HCT116 (cell line): ENCODE data around the gene DDN. TPM values are rescaled to one million over a fixed set of nuclear protein-coding genes. Genes with fewer than 3 reads are reported as not detected.

Experiments used
- ATAC-seq: fragments of 200-7000 bp; cut with Tn5 transposase; 2 replicates; pipeline ENCODE4 v1.9.1; 2020; ENCODE audit warnings: mild to moderate bottlenecking, moderate library complexity
- BruUV-seq: library from RNA; stranded (reverse); fragments of 400-500 nt; replicated peaks from 2 replicates; lab custom pipeline; 2021; lab: Mats Ljungman, UMichigan
- CTCF ChIA-PET: fragments of 300-600 bp; sonication (Branson Sonifier 250); formaldehyde crosslinking; loops from one replicate; lab custom pipeline; 2021; ENCODE audit warnings: antibody characterized with exemption; lab: Charles Lee
- POLR2A ChIA-PET: fragments of 300-600, 350-600 bp; sonication (Branson Sonifier 250); formaldehyde crosslinking; loops from one replicate; lab custom pipeline; 2021; ENCODE audit warnings: antibody characterized with exemption; lab: Charles Lee
- RAD21 ChIA-PET, 2 experiments: fragments of 300-600 bp; sonication (Branson Sonifier 250); formaldehyde crosslinking; loops; one replicate each; lab custom pipeline; 2023; ENCODE audit warnings: low total read pairs in 2 of 2; ENCODE audit not compliant: uncharacterized antibody in 2 of 2, unreplicated experiment in 2 of 2, low non-redundant PET in 1 of 2; lab: Charles Lee
- DNase-seq: peaks from one replicate; pipeline ENCODE4 v3.0.0-alpha.2; 2010; ENCODE audit warnings: low read depth, low spot score
- H2AFZ ChIP-seq: fragments of 200-600 bp; shearing (Covaris generic), sonication (generic); 2 replicates; pipeline ENCODE4 v1.6.1; 2017; ENCODE audit warnings: low read depth, mixed run types, mixed read lengths, antibody characterized with exemption, low read length; ENCODE audit not compliant: poor library complexity, severe bottlenecking
- H3K27ac ChIP-seq: 2 replicates; pipeline ENCODE4 v1.5.1; 2012; ENCODE audit warnings: low read depth, low read length
- H3K27me3 ChIP-seq: fragments of 200-600 bp; sonication (generic); 2 replicates; pipeline ENCODE4 v1.6.1; 2016; ENCODE audit warnings: mixed run types, low read length, mixed read lengths; ENCODE audit not compliant: insufficient read depth
- H3K36me3 ChIP-seq, 2 experiments: fragments of 200-500 bp in 1 of 2; fragments of 200-600 bp in 1 of 2; sonication (Bioruptor generic) in 1 of 2; sonication (generic) in 1 of 2; 2 replicates each; pipeline versions ENCODE4 v1.5.1 to v1.6.1; 2014 to 2016; ENCODE audit warnings: low read length in 2 of 2, inconsistent platforms in 1 of 2, mixed read lengths in 1 of 2, mixed run types in 1 of 2; ENCODE audit not compliant: insufficient read depth in 2 of 2, control insufficient read depth in 1 of 2
- H3K4me1 ChIP-seq, 2 experiments: fragments of 200-600 bp in 1 of 2; sonication (generic) in 1 of 2; 2 replicates each; pipeline versions ENCODE4 v1.5.1 to v1.6.1; 2012 to 2017; ENCODE audit warnings: low read length in 2 of 2, inconsistent platforms in 1 of 2, mild to moderate bottlenecking in 1 of 2, mixed read lengths in 1 of 2, mixed run types in 1 of 2, moderate library complexity in 1 of 2; ENCODE audit not compliant: insufficient read depth in 2 of 2, control insufficient read depth in 1 of 2
- H3K4me2 ChIP-seq: fragments of 200-600 bp; sonication (generic); 2 replicates; pipeline ENCODE4 v1.6.1; 2017; ENCODE audit warnings: mixed run types, low read length, mixed read lengths
- H3K4me3 ChIP-seq, 2 experiments: fragments of 200-600 bp in 1 of 2; sonication (generic) in 1 of 2; replicated peaks in 1 of 2; 2 replicates each; pipeline ENCODE4 v1.5.1; 2011 to 2016; ENCODE audit warnings: low read length in 2 of 2, control low read depth in 1 of 2, low read depth in 1 of 2, mild to moderate bottlenecking in 1 of 2, mixed read lengths in 1 of 2, mixed run types in 1 of 2
- H3K79me2 ChIP-seq: fragments of 200-600 bp; sonication (generic); 2 replicates; pipeline ENCODE4 v1.6.1; 2017; ENCODE audit warnings: mild to moderate bottlenecking, mixed run types, low read length, moderate library complexity, mixed read lengths; ENCODE audit not compliant: insufficient read depth
- H3K9ac ChIP-seq: fragments of 200-600 bp; sonication (generic); 2 replicates; pipeline ENCODE4 v1.6.1; 2016; ENCODE audit warnings: low read length, mixed read lengths
- H3K9me2 ChIP-seq: fragments of 200-600 bp; sonication (generic), shearing (Covaris generic); 2 replicates; pipeline ENCODE4 v1.6.1; 2017; ENCODE audit warnings: mixed run types, mild to moderate bottlenecking, moderate library complexity; ENCODE audit not compliant: insufficient read depth
- H3K9me3 ChIP-seq, 2 experiments: fragments of 200-500 bp in 1 of 2; fragments of 200-600 bp in 1 of 2; sonication (Bioruptor generic) in 1 of 2; sonication (generic) in 1 of 2; 2 replicates each; pipeline ENCODE4 v1.6.1; 2014 to 2017; ENCODE audit warnings: low read length in 2 of 2, mixed read lengths in 2 of 2, inconsistent platforms in 1 of 2, low read depth in 1 of 2, mild to moderate bottlenecking in 1 of 2, mixed run types in 1 of 2, moderate library complexity in 1 of 2; ENCODE audit not compliant: control insufficient read depth in 1 of 2, insufficient read depth in 1 of 2
- H4K20me1 ChIP-seq: fragments of 200-600 bp; sonication (generic), shearing (Covaris generic); 2 replicates; pipeline ENCODE4 v1.6.1; 2017; ENCODE audit warnings: mixed run types, mild to moderate bottlenecking, moderate library complexity; ENCODE audit not compliant: insufficient read depth
- CBX3 ChIP-seq: IDR thresholded peaks from 2 replicates; pipeline ENCODE4 v1.6.1; 2012; ENCODE audit warnings: low read depth
- ELF1 ChIP-seq: IDR thresholded peaks from 2 replicates; pipeline ENCODE4 v1.6.1; 2012; ENCODE audit warnings: low read depth, borderline replicate concordance
- EZH2 ChIP-seq: fragments of 200-600 bp; sonication (generic); IDR thresholded peaks from 2 replicates; pipeline ENCODE4 v1.6.1; 2017; ENCODE audit warnings: antibody characterized with exemption, mixed run types
- JUND ChIP-seq: IDR thresholded peaks from 2 replicates; pipeline ENCODE4 v1.6.1; 2012
- POLR2A ChIP-seq: IDR thresholded peaks from 2 replicates; pipeline ENCODE4 v1.7.0; 2011; ENCODE audit warnings: borderline replicate concordance; ENCODE audit not compliant: insufficient read depth, insufficient read length; ENCODE audit errors: extremely low read depth
- SRF ChIP-seq: IDR thresholded peaks from 2 replicates; pipeline ENCODE4 v1.6.1; 2012; ENCODE audit warnings: low read depth
- YY1 ChIP-seq: IDR thresholded peaks from 2 replicates; pipeline ENCODE4 v1.6.1; 2011; ENCODE audit warnings: low read length, low read depth, moderate library complexity, mild to moderate bottlenecking; ENCODE audit not compliant: insufficient replicate concordance; ENCODE audit errors: extremely low read depth
- ZFX ChIP-seq: fragments of 450-650 bp; IDR thresholded peaks from 2 replicates; pipeline ENCODE4 v1.6.1; 2017
- intact Hi-C: fragments of 100-400 bp; cut with micrococcal nuclease; formaldehyde crosslinking; loops from 2 replicates; pipeline ENCODE4 v1.10.0; 2022
- total RNA-seq: library from RNA; stranded (reverse); gene quantifications from one replicate; pipeline ENCODE4 v1.2.1, GENCODE V29; 2021; ENCODE audit not compliant: unreplicated experiment
- TF ChIP-seq, protein P1 (sequence below): IDR thresholded peaks from 2 replicates; pipeline ENCODE4 v1.6.1; 2012; ENCODE audit warnings: low read depth

The DDN gene
- total RNA-seq, 1 experiment from 2014 or later, result 8.1 TPM

DNA sequence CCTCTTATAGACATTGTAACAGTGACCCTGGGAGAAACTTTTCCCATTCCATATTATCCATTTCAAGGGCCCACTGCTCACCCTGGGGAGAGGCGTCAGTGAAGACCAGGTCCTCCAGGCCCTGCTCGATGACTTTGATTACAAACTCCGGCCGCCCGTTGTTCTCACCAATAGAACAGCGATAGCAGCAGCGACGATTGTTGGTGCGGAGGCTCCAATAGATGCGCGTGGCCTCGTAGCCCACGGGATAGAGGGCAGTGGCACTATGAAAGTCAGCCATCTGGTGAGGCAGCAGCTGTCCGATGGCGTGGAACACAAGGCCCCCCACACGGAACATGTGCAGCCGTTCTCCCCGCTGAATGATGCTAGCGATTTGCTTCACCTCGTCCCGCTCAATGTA lies 26.9 kb upstream of the DDN start:
- intact Hi-C loops, result no loop called here
- Histone ChIP-seq H4K20me1 (no peaks in the 10 kb centered on the region), H3K4me2 (no peak overlapping the region), H3K4me1 (no peaks in the 10 kb centered on the region), H3K9ac (no peak overlapping the region), H3K27me3 (no peaks in the 10 kb centered on the region), H3K36me3 (peaks cover 47 to 66% of the 10 kb centered on the region in 2 experiments), H3K9me2 (no peaks in the 10 kb centered on the region), H3K79me2 (peaks cover 14% of the 10 kb centered on the region; the same call in 1 of the 2 replicates), H3K27ac (no peak overlapping the region), H2AFZ (no peak overlapping the region), H3K9me3 (no peaks in the 10 kb centered on the region), H3K4me3 (no peak overlapping the region)
- BruUV-seq, result no TSS peak
- DNase-seq (no peak), ATAC-seq (no peak)
- ChIA-PET CTCF (interaction anchor here (2.5 kb wide), 1 partner anchor 18 kb away, joined by 7 read pairs; no protein-coding TSS in a partner anchor), POLR2A (no interaction called here), RAD21 (no interaction called here)
- TF ChIP-seq JUND (no peak), EZH2 (no peak), POLR2A (no peak), ELF1 (no peak), ZFX (no peak), CBX3 (no peak), YY1 (no peak), SRF (no peak)
- TF ChIP-seq, protein P1, sequence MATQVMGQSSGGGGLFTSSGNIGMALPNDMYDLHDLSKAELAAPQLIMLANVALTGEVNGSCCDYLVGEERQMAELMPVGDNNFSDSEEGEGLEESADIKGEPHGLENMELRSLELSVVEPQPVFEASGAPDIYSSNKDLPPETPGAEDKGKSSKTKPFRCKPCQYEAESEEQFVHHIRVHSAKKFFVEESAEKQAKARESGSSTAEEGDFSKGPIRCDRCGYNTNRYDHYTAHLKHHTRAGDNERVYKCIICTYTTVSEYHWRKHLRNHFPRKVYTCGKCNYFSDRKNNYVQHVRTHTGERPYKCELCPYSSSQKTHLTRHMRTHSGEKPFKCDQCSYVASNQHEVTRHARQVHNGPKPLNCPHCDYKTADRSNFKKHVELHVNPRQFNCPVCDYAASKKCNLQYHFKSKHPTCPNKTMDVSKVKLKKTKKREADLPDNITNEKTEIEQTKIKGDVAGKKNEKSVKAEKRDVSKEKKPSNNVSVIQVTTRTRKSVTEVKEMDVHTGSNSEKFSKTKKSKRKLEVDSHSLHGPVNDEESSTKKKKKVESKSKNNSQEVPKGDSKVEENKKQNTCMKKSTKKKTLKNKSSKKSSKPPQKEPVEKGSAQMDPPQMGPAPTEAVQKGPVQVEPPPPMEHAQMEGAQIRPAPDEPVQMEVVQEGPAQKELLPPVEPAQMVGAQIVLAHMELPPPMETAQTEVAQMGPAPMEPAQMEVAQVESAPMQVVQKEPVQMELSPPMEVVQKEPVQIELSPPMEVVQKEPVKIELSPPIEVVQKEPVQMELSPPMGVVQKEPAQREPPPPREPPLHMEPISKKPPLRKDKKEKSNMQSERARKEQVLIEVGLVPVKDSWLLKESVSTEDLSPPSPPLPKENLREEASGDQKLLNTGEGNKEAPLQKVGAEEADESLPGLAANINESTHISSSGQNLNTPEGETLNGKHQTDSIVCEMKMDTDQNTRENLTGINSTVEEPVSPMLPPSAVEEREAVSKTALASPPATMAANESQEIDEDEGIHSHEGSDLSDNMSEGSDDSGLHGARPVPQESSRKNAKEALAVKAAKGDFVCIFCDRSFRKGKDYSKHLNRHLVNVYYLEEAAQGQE, result no peak
